OCI-LY3 (cell line): ENCODE results near the gene MAPK8IP1.

ENCODE experiments used
- CTCF ChIP-seq: fragments of 200-600, 300-600 bp; sonication (generic); IDR thresholded peaks from 2 replicates; pipeline ENCODE4 v1.5.1; 2014; ENCODE audit warnings: antibody characterized with exemption, low read length, low read depth
- EZH2phosphoT487 ChIP-seq: fragments of 200-600 bp; shearing (Covaris generic); IDR thresholded peaks from 2 replicates; pipeline ENCODE4 v1.6.1; 2018; ENCODE audit warnings: antibody characterized with exemption, mixed run types, low read depth

GRCh38 chr11:45926001-45926401 is 40.5 kb downstream of the MAPK8IP1 start:
- TF ChIP-seq CTCF (no peak), EZH2phosphoT487 (no peak)
